Hindlimb muscle (tissue), 1 donor: Measurements from ENCODE around the gene FAM184B. TPM values are rescaled to one million over a fixed set of nuclear protein-coding genes. Genes with fewer than 3 reads are reported as not detected.
"Not testable (repeated sequence)": the region's sequence is repeated elsewhere in the genome, so short reads cannot be mapped to it uniquely, and the experiment has no call there.

Experiments
- DNase-seq: peaks from one replicate; pipeline ENCODE4 v3.0.0-alpha.2; 2013
- polyA plus RNA-seq: library from polyadenylated mRNA; unstranded; fragments of 120-200 nt; gene quantifications from one replicate; pipeline ENCODE4 v1.2.1, GENCODE V29; 2013; ENCODE audit not compliant: insufficient read length

The FAM184B gene
- polyA plus RNA-seq, 1 donor, result 5.7 TPM

- no peak for DNase-seq
Observed at GRCh38 chr4:17717301-17717700, 64.1 kb downstream of the FAM184B start.

- DNase-seq, result no peak
Observed at GRCh38 chr4:17715511-17715910, 65.9 kb downstream of the FAM184B start.

- no peak for DNase-seq
Observed at GRCh38 chr4:17713779-17714178, 67.6 kb downstream of the FAM184B start.

- DNase-seq, result no peak
Observed at GRCh38 chr4:17712166-17712565, 69.3 kb downstream of the FAM184B start.

GRCh38 chr4:17711206-17711605, 70.2 kb downstream of the FAM184B start:
- not testable (repeated sequence) for DNase-seq

GRCh38 chr4:17709763-17710068, 71.7 kb downstream of the FAM184B start:
- DNase-seq, result no peak

GRCh38 chr4:17708992-17709762, 72.2 kb downstream of the FAM184B start:
- no peak for DNase-seq

GRCh38 chr4:17707671-17708070, 73.8 kb downstream of the FAM184B start:
- DNase-seq, result no peak

- DNase-seq, result no peak
Observed at GRCh38 chr4:17705107-17705506, 76.3 kb downstream of the FAM184B start.

GRCh38 chr4:17704020-17704650, 77.3 kb downstream of the FAM184B start:
- DNase-seq, result no peak

- no peak for DNase-seq
Observed at GRCh38 chr4:17702641-17703040, 78.8 kb downstream of the FAM184B start.

- DNase-seq, result no peak
Observed at GRCh38 chr4:17701882-17702281, 79.5 kb downstream of the FAM184B start.

GRCh38 chr4:17701138-17701839, 80.1 kb downstream of the FAM184B start:
- DNase-seq, result no peak

- DNase-seq, result no peak
Observed at GRCh38 chr4:17699380-17699779, 82.0 kb downstream of the FAM184B start.

- DNase-seq, result no peak
Observed at GRCh38 chr4:17698116-17698515, 83.3 kb downstream of the FAM184B start.

- no peak for DNase-seq
Observed at GRCh38 chr4:17695341-17695740, 86.1 kb downstream of the FAM184B start.

- DNase-seq, result no peak
Observed at GRCh38 chr4:17694552-17694951, 86.9 kb downstream of the FAM184B start.

GRCh38 chr4:17690898-17691297, 90.5 kb downstream of the FAM184B start:
- DNase-seq, result no peak

GRCh38 chr4:17690135-17690534, 91.3 kb downstream of the FAM184B start:
- DNase-seq, result no peak

GRCh38 chr4:17688011-17688441, 93.4 kb downstream of the FAM184B start:
- DNase-seq, result no peak

- no peak for DNase-seq
Observed at GRCh38 chr4:17687237-17687857, 94.1 kb downstream of the FAM184B start.

- DNase-seq, result not testable (repeated sequence)
Observed at GRCh38 chr4:17684648-17685047, 96.8 kb downstream of the FAM184B start.

- no peak for DNase-seq
Observed at GRCh38 chr4:17682222-17682566, 99.2 kb downstream of the FAM184B start.
